ENCODE measurements around the gene TMC6. TPM values are rescaled to one million over a fixed set of nuclear protein-coding genes. Genes with fewer than 3 reads are reported as not detected.

The TMC6 gene
- total and polyA plus RNA-seq, 2 of the 13 experiments (the other 11 are each of a cell fraction or from before 2014, with no cell fraction given), result 48.4 to 99.1 TPM

DNA sequence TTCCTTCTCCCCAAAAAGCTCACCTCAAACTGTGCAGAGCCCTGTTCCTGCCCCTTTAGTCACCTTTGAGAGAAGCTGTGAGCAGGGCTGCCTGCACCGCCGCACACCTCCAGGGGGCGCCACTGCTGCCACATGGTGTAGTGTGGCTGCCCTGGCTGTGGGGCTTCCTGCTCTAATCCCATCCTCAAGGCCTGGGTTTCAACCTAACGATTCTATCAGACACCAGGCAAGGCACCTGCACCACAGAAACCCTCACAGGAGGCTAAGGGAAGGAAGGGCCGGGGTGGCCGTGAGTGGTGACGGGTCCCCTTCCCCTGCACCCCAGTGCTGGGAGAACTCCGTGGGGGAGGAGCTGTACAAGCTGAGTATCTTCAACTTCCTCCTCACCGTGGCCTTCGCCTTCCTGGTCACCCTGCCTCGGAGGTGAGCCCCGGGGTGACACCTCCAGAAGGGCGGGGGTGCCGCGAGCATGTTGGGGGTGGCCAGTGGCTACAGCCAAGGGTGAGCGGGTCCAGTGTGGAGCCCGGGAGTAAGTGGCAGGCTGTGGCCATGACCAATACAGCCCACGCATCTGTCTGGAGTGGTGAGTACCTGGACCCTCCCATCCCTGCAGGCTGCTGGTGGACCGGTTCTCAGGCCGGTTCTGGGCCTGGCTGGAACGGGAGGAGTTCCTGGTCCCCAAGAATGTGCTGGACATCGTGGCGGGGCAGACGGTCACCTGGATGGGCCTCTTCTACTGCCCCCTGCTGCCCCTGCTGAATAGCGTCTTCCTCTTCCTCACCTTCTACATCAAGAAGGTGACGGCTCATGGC, 9.0 kb upstream of the TMC6 start (continued):
- TF ChIP-seq ZFP36L2 (CRISPR knock-in tag; IDR thresholded peaks at IDR 0.05) (no peak), ARNT2 (CRISPR knock-in tag; IDR thresholded peaks at IDR 0.05; ENCODE audit: low read depth) (no peak), PCBP1 (IDR thresholded peaks at IDR 0.05; ENCODE audit: borderline replicate concordance, low read depth, low read length) (no peak), ZNF30 (CRISPR knock-in tag; IDR thresholded peaks at IDR 0.05) (no peak), ZNF737 (CRISPR knock-in tag; IDR thresholded peaks at IDR 0.05; ENCODE audit: borderline replicate concordance) (0 out of 2 replicates have a peak, but pooled peaks have one; percentile 22), PRMT3 (CRISPR knock-in tag; IDR thresholded peaks at IDR 0.05; ENCODE audit: borderline replicate concordance, low read depth) (no peak), CAMTA2 (CRISPR knock-in tag; IDR thresholded peaks at IDR 0.05; ENCODE audit: borderline replicate concordance) (peak; percentile 80; the same call in 1 of the 2 replicates), SIN3B (IDR thresholded peaks at IDR 0.05; ENCODE audit: low read length) (no peak), KLF15 (CRISPR knock-in tag; IDR thresholded peaks at IDR 0.05; ENCODE audit: borderline replicate concordance) (no peak), ZNF143 (CRISPR knock-in tag; IDR thresholded peaks at IDR 0.05) (no peak), DNMT1 (CRISPR knock-in tag; IDR thresholded peaks at IDR 0.05) (no peak), ZNF333 (CRISPR knock-in tag; IDR thresholded peaks at IDR 0.05; ENCODE audit: borderline replicate concordance) (peak; percentile 83; the same call in 1 of the 2 replicates), ZNF841 (CRISPR knock-in tag; IDR thresholded peaks at IDR 0.05; ENCODE audit: borderline replicate concordance) (no peak), HNRNPL (IDR thresholded peaks at IDR 0.05; ENCODE audit: low read depth, low read length) (no peak), ZNF33B (CRISPR knock-in tag; IDR thresholded peaks at IDR 0.05) (no peak), XRCC5 (optimal IDR thresholded peaks at IDR 0.05; ENCODE audit: low read length) (peak; percentile 62)
- TF ChIP-seq, protein P1, sequence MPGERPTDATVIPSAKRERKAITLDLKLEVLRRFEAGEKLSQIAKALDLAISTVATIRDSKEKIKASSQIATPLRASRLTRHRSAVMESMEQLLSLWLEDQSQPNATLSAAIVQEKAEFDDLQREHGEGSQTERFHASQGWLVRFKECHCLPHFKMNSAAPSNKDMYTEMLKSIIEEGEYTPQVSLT (CRISPR knock-in tag; IDR thresholded peaks at IDR 0.05; ENCODE audit: borderline replicate concordance, low read depth), result no peak
- TF ChIP-seq, protein P2, sequence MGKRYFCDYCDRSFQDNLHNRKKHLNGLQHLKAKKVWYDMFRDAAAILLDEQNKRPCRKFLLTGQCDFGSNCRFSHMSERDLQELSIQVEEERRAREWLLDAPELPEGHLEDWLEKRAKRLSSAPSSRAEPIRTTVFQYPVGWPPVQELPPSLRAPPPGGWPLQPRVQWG (CRISPR knock-in tag; IDR thresholded peaks at IDR 0.05; ENCODE audit: borderline replicate concordance, low read depth), result no peak
- TF ChIP-seq, protein P3, sequence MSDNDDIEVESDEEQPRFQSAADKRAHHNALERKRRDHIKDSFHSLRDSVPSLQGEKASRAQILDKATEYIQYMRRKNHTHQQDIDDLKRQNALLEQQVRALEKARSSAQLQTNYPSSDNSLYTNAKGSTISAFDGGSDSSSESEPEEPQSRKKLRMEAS (IDR thresholded peaks at IDR 0.05), result peak; percentile 66; the same call in 1 of the 2 replicates
- TF ChIP-seq, protein P4, sequence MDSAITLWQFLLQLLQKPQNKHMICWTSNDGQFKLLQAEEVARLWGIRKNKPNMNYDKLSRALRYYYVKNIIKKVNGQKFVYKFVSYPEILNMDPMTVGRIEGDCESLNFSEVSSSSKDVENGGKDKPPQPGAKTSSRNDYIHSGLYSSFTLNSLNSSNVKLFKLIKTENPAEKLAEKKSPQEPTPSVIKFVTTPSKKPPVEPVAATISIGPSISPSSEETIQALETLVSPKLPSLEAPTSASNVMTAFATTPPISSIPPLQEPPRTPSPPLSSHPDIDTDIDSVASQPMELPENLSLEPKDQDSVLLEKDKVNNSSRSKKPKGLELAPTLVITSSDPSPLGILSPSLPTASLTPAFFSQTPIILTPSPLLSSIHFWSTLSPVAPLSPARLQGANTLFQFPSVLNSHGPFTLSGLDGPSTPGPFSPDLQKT (CRISPR knock-in tag; IDR thresholded peaks at IDR 0.05; ENCODE audit: borderline replicate concordance), result no peak
- TF ChIP-seq, protein P5, sequence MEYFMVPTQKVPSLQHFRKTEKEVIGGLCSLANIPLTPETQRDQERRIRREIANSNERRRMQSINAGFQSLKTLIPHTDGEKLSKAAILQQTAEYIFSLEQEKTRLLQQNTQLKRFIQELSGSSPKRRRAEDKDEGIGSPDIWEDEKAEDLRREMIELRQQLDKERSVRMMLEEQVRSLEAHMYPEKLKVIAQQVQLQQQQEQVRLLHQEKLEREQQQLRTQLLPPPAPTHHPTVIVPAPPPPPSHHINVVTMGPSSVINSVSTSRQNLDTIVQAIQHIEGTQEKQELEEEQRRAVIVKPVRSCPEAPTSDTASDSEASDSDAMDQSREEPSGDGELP (IDR thresholded peaks at IDR 0.05; ENCODE audit: borderline replicate concordance, low read depth), result peak; percentile 69; the same call in 1 of the 2 replicates

Measured in HepG2 (cell line).